Activated CD4-positive, alpha-beta T cell treated with anti-CD3 and anti-CD28 coated beads, Interleukin-2, amount 10 ng/mL, durations not matched to agents 7 days and 5 days (primary cell): ENCODE data around the gene AGMO. TPM values are rescaled to one million over a fixed set of nuclear protein-coding genes. Genes with fewer than 3 reads are reported as not detected.

Experiments
- CTCF ChIA-PET: fragments of 350-600 bp; sonication (Branson Sonifier 250); formaldehyde crosslinking; loops from one replicate; lab custom pipeline; 2021; ENCODE audit warnings: antibody characterized with exemption; lab: Charles Lee
- POLR2A ChIA-PET: fragments of 350-600 bp; sonication (Branson Sonifier 250); formaldehyde crosslinking; loops from one replicate; lab custom pipeline; 2021; ENCODE audit warnings: antibody characterized with exemption; lab: Charles Lee
- DNase-seq: peaks from one replicate; pipeline ENCODE4 v3.0.0-alpha.2; 2020
- H3K27ac Mint-ChIP-seq: one replicate; pipeline ENCODE4 v1.8.0; 2021; ENCODE audit warnings: mild to moderate bottlenecking, moderate library complexity, mixed read lengths
- H3K27me3 Mint-ChIP-seq: one replicate; pipeline ENCODE4 v1.8.0; 2021; ENCODE audit warnings: mixed read lengths
- H3K36me3 Mint-ChIP-seq: one replicate; pipeline ENCODE4 v1.8.0; 2021; ENCODE audit warnings: low read depth, mixed read lengths
- H3K4me1 Mint-ChIP-seq: one replicate; pipeline ENCODE4 v1.8.0; 2021; ENCODE audit warnings: mixed read lengths
- H3K4me3 Mint-ChIP-seq: one replicate; pipeline ENCODE4 v1.8.0; 2021; ENCODE audit warnings: mild to moderate bottlenecking, moderate library complexity, mixed read lengths
- H3K9me3 Mint-ChIP-seq: one replicate; pipeline ENCODE4 v1.8.0; 2021; ENCODE audit warnings: mixed read lengths
- total RNA-seq, 2 experiments: library from RNA; stranded (reverse); gene quantifications; one replicate each; pipeline ENCODE4 v1.2.3, GENCODE V29; 2021

AGMO gene
- total RNA-seq, 2 experiments from 2014 or later: not detected

GRCh38 chr7:15389073-15389472, 172.7 kb downstream of the AGMO start:
- DNase-seq: no peak
- Mint-ChIP-seq H3K9me3 (peaks cover 6% of the 10 kb centered on the region), H3K36me3 (no peaks in the 10 kb centered on the region), H3K4me3 (no peak overlapping the region), H3K27ac (no peak overlapping the region), H3K27me3 (no peaks in the 10 kb centered on the region), H3K4me1 (no peaks in the 10 kb centered on the region)
- CTCF ChIA-PET: interaction anchor here (0.6 to 0.8 kb wide), 2 partner anchors 15 to 701 kb away, joined by 3 read pairs; no protein-coding TSS in a partner anchor
- POLR2A ChIA-PET: no interaction called here

- Mint-ChIP-seq H3K4me3 (no peak overlapping the region), H3K27me3 (no peaks in the 10 kb centered on the region), H3K36me3 (no peaks in the 10 kb centered on the region), H3K9me3 (peaks cover 8% of the 10 kb centered on the region), H3K4me1 (no peaks in the 10 kb centered on the region), H3K27ac (no peak overlapping the region)
- POLR2A ChIA-PET: no interaction called here
- CTCF ChIA-PET: no interaction called here
- DNase-seq: no peak
Observed at GRCh38 chr7:15378494-15379145, 183.2 kb downstream of the AGMO start.

- H3K27me3 Mint-ChIP-seq: no peaks in the 10 kb centered on the region
- POLR2A ChIA-PET: no interaction called here
- CTCF ChIA-PET: no interaction called here
Observed at GRCh38 chr7:15376600-15376999, 185.2 kb downstream of the AGMO start.

GRCh38 chr7:15370441-15370840, 191.4 kb downstream of the AGMO start:
- H3K4me1 Mint-ChIP-seq: no peaks in the 10 kb centered on the region
- H3K27ac Mint-ChIP-seq: no peak overlapping the region
- DNase-seq: no peak
- H3K9me3 Mint-ChIP-seq: peaks cover 3% of the 10 kb centered on the region
- H3K27me3 Mint-ChIP-seq: no peaks in the 10 kb centered on the region
- ChIA-PET CTCF (no interaction called here), POLR2A (no interaction called here)
- H3K4me3 Mint-ChIP-seq: no peak overlapping the region
- H3K36me3 Mint-ChIP-seq: no peaks in the 10 kb centered on the region

More at GRCh38 chr7:15376600-15376999, 185.2 kb downstream of the AGMO start:
- no peak overlapping the region for H3K4me3 Mint-ChIP-seq
- no peaks in the 10 kb centered on the region for H3K4me1 Mint-ChIP-seq
- H3K36me3 Mint-ChIP-seq: no peaks in the 10 kb centered on the region
- no peak overlapping the region for H3K27ac Mint-ChIP-seq
- DNase-seq: no peak
- H3K9me3 Mint-ChIP-seq: peaks cover 8% of the 10 kb centered on the region

- Mint-ChIP-seq H3K27me3 (no peaks in the 10 kb centered on the region), H3K36me3 (no peaks in the 10 kb centered on the region), H3K9me3 (peaks cover 3% of the 10 kb centered on the region), H3K4me3 (no peak overlapping the region), H3K4me1 (no peaks in the 10 kb centered on the region), H3K27ac (no peak overlapping the region)
- ChIA-PET CTCF (no interaction called here), POLR2A (no interaction called here)
- DNase-seq: no peak
Observed at GRCh38 chr7:15368653-15369052, 193.2 kb downstream of the AGMO start.

- DNase-seq: no peak
- Mint-ChIP-seq H3K27me3 (no peaks in the 10 kb centered on the region), H3K9me3 (peaks cover 3% of the 10 kb centered on the region), H3K4me1 (no peaks in the 10 kb centered on the region), H3K4me3 (no peak overlapping the region), H3K36me3 (no peaks in the 10 kb centered on the region), H3K27ac (no peak overlapping the region)
- ChIA-PET CTCF (no interaction called here), POLR2A (no interaction called here)
Observed at GRCh38 chr7:15367897-15368296, 193.9 kb downstream of the AGMO start.

- Mint-ChIP-seq H3K27me3 (no peaks in the 10 kb centered on the region), H3K4me1 (no peaks in the 10 kb centered on the region), H3K9me3 (no peaks in the 10 kb centered on the region), H3K27ac (no peak overlapping the region), H3K4me3 (no peak overlapping the region), H3K36me3 (no peaks in the 10 kb centered on the region)
- ChIA-PET CTCF (no interaction called here), POLR2A (no interaction called here)
- no peak for DNase-seq
Observed at GRCh38 chr7:15358112-15358511, 203.7 kb downstream of the AGMO start.

GRCh38 chr7:15352421-15353206, 209.2 kb downstream of the AGMO start:
- Mint-ChIP-seq H3K27me3 (no peaks in the 10 kb centered on the region), H3K4me3 (no peak overlapping the region), H3K27ac (no peak overlapping the region)

GRCh38 chr7:15345216-15345615, 216.6 kb downstream of the AGMO start:
- Mint-ChIP-seq H3K4me3 (no peak overlapping the region), H3K27me3 (no peaks in the 10 kb centered on the region), H3K4me1 (no peaks in the 10 kb centered on the region), H3K9me3 (peaks cover 8% of the 10 kb centered on the region), H3K27ac (no peak overlapping the region), H3K36me3 (no peaks in the 10 kb centered on the region)
- ChIA-PET POLR2A (interaction anchor here (0.7 kb wide), 1 partner anchor 138 kb away, joined by 3 read pairs; no protein-coding TSS in a partner anchor), CTCF (no interaction called here)
- DNase-seq: no peak

More at GRCh38 chr7:15352421-15353206, 209.2 kb downstream of the AGMO start:
- ChIA-PET POLR2A (no interaction called here), CTCF (no interaction called here)
- H3K4me1 Mint-ChIP-seq: no peaks in the 10 kb centered on the region
- H3K9me3 Mint-ChIP-seq: peaks cover 10% of the 10 kb centered on the region
- H3K36me3 Mint-ChIP-seq: no peaks in the 10 kb centered on the region
- no peak for DNase-seq

GRCh38 chr7:15341817-15342216, 220.0 kb downstream of the AGMO start:
- POLR2A ChIA-PET: no interaction called here
- CTCF ChIA-PET: no interaction called here
- DNase-seq: no peak

GRCh38 chr7:15336146-15336545, 225.7 kb downstream of the AGMO start:
- ChIA-PET POLR2A (no interaction called here), CTCF (no interaction called here)
- Mint-ChIP-seq H3K27me3 (no peaks in the 10 kb centered on the region), H3K27ac (no peak overlapping the region), H3K4me3 (no peak overlapping the region), H3K4me1 (no peaks in the 10 kb centered on the region), H3K9me3 (peaks cover 4% of the 10 kb centered on the region), H3K36me3 (no peaks in the 10 kb centered on the region)
- DNase-seq: no peak

More at GRCh38 chr7:15341817-15342216, 220.0 kb downstream of the AGMO start:
- no peaks in the 10 kb centered on the region for H3K36me3 Mint-ChIP-seq
- peaks cover 9% of the 10 kb centered on the region for H3K9me3 Mint-ChIP-seq
- H3K27ac Mint-ChIP-seq: no peak overlapping the region
- no peaks in the 10 kb centered on the region for H3K4me1 Mint-ChIP-seq
- H3K27me3 Mint-ChIP-seq: no peaks in the 10 kb centered on the region
- H3K4me3 Mint-ChIP-seq: no peak overlapping the region

- no peak for DNase-seq
- Mint-ChIP-seq H3K9me3 (peaks cover 4% of the 10 kb centered on the region), H3K27me3 (no peaks in the 10 kb centered on the region), H3K4me1 (no peaks in the 10 kb centered on the region), H3K4me3 (no peak overlapping the region), H3K27ac (no peak overlapping the region), H3K36me3 (no peaks in the 10 kb centered on the region)
- CTCF ChIA-PET: no interaction called here
- POLR2A ChIA-PET: no interaction called here
Observed at GRCh38 chr7:15335390-15335789, 226.4 kb downstream of the AGMO start.

- Mint-ChIP-seq H3K9me3 (peaks cover 2% of the 10 kb centered on the region), H3K27ac (no peak overlapping the region), H3K4me1 (no peaks in the 10 kb centered on the region), H3K4me3 (no peak overlapping the region), H3K36me3 (no peaks in the 10 kb centered on the region), H3K27me3 (no peaks in the 10 kb centered on the region)
- ChIA-PET CTCF (no interaction called here), POLR2A (no interaction called here)
- DNase-seq: no peak
Observed at GRCh38 chr7:15334536-15335263, 227.1 kb downstream of the AGMO start.
